ENCODE results near the gene ARAP1.

- TF ChIP-seq CTCF (IDR thresholded peaks at IDR 0.05; ENCODE audit: low read length) (no peak), EZH2phosphoT487 (IDR thresholded peaks at IDR 0.05; ENCODE audit: low read length) (no peak), EZH2 (optimal IDR thresholded peaks at IDR 0.05; ENCODE audit: low read depth, low read length) (no peak)
Observed at GRCh38 chr11:72751116-72752087, 806 bp downstream of the ARAP1 start.
